Keratinocyte (primary cell): ENCODE results near the gene SYT1.

Experiments used
- EZH2 ChIP-seq: IDR thresholded peaks from one replicate; pipeline ENCODE4 v1.6.1; 2012; ENCODE audit warnings: inconsistent platforms, mild to moderate bottlenecking, low read length, moderate library complexity
- TF ChIP-seq, protein P1 (sequence below), 3 experiments: IDR thresholded peaks in 1 of 3; conservative IDR thresholded peaks in 1 of 3; optimal IDR thresholded peaks in 1 of 3; 2 replicates in 2 of 3; 3 replicates in 1 of 3; pipeline versions ENCODE3 to v1.5.1; 2011; ENCODE audit warnings: low read length in 3 of 3, mild to moderate bottlenecking in 3 of 3, moderate library complexity in 2 of 3, control low read depth in 1 of 3, inconsistent platforms in 1 of 3; ENCODE audit not compliant: insufficient read depth in 2 of 3; ENCODE audit errors: extremely low read depth in 1 of 3

DNA sequence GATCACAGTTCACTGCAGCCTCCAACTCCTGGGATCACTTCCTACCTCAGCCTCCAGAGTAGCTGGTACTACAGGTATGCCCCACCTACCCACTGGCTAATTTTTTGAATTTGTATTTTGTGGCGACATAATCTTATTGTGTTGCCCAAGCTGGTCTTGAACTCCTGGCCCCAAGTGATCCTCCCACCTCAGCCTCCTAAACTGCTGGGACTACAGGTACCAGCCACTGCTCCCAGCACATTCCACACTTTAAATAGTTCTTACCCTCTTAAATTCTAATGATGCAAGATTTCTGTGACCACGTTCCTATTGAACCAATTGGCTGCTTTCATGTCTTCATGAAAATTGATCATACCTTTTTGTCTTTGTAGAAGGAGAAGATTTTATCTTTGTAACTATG lies 96.6 kb downstream of the SYT1 start:
- TF ChIP-seq, protein P1, sequence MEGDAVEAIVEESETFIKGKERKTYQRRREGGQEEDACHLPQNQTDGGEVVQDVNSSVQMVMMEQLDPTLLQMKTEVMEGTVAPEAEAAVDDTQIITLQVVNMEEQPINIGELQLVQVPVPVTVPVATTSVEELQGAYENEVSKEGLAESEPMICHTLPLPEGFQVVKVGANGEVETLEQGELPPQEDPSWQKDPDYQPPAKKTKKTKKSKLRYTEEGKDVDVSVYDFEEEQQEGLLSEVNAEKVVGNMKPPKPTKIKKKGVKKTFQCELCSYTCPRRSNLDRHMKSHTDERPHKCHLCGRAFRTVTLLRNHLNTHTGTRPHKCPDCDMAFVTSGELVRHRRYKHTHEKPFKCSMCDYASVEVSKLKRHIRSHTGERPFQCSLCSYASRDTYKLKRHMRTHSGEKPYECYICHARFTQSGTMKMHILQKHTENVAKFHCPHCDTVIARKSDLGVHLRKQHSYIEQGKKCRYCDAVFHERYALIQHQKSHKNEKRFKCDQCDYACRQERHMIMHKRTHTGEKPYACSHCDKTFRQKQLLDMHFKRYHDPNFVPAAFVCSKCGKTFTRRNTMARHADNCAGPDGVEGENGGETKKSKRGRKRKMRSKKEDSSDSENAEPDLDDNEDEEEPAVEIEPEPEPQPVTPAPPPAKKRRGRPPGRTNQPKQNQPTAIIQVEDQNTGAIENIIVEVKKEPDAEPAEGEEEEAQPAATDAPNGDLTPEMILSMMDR (optimal IDR thresholded peaks at IDR 0.05 in 1 of 3, IDR thresholded peaks at IDR 0.05 in 1 of 3, conservative IDR thresholded peaks at IDR 0.05 in 1 of 3; ENCODE audit: extremely low read depth in 1 of 3, insufficient read depth in 2 of 3, low read length in 3 of 3) = no peak
- no peak for TF ChIP-seq EZH2
